Measurements from ENCODE around the gene TRIM59.

TRIM59 gene

GRCh38 chr3:160402221-160403027 is 47.2 kb downstream of the TRIM59 start:
- DNase-seq (ENCODE audit: low read depth): no peak

- no peak for DNase-seq (ENCODE audit: low read depth)
Measured at GRCh38 chr3:160401291-160402095, 48.1 kb downstream of the TRIM59 start.

GRCh38 chr3:160400702-160401150 is 48.9 kb downstream of the TRIM59 start:
- peak; percentile 3 for DNase-seq (ENCODE audit: low read depth)

GRCh38 chr3:160400030-160400701 is 49.4 kb downstream of the TRIM59 start:
- DNase-seq (ENCODE audit: low read depth): peak; percentile 15

DNA sequence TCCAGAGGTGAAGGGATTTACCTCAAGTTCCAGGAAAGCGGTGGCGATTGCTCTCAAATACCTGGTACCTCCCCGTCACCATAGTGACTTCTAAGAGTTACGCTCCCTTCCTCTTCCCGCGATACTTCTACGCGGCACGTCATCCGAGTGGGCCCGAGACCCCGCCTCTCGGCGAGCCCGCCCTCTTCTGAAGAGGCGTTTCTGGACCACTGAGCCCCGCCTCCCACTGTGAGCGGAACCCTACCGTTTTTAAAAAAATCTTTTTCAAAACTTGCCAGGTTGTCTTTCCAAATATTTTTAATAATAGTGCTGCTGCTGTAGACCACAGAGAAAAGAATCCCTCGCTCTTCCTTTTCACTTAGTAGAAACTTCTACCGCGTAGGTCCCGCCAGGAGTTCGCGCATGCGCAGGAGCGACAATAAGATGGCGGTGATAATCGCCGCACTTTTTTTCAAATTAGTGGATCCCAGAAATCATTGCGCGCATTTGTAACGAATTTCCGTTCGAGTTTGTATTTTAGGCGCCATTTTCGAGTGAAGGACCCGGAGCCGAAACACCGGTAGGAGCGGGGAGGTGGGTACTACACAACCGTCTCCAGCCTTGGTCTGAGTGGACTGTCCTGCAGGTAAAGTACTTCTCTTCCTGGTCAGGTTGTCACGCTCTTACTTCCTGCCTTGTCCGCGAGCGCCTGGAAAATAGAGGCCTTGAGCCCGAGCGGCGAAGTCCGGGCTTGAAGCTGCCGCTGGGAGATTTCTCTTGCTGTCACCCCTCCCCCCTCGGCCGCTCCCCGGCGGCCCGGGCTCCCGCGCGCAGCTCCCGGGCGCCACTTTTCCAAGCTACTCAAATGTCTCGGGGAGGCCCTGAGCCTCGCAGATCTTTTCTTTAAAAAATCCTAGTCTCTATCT is 50.2 kb downstream of the TRIM59 start, which contains the start of the genes IFT80 and SMC4:
Gene IFT80 (minus strand): TSS at position 101 of the 905 bp plus-strand sequence. CDS start 14,625 bp downstream, outside the sequence.
Gene SMC4 (plus strand): TSS at position 526 of the 905 bp plus-strand sequence. CDS start 1,177 bp downstream, outside the sequence.
- peak; percentile 92 for DNase-seq (ENCODE audit: low read depth)

DNA sequence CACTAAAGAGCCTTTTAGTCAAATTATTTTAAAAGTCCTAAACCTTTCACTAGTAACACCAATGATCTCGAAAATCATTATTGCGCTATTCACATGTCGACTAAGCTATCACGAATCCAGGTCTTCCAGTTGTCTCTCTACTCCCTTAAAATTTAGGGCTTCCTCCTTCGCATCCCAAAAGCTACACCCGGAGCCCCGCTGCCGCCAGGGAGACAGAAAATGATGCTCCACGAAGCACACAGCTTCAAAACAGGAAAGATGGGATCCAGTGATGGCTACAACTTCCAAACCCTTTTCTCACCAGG is 50.8 kb downstream of the TRIM59 start:
- DNase-seq (ENCODE audit: low read depth): no peak

DNA sequence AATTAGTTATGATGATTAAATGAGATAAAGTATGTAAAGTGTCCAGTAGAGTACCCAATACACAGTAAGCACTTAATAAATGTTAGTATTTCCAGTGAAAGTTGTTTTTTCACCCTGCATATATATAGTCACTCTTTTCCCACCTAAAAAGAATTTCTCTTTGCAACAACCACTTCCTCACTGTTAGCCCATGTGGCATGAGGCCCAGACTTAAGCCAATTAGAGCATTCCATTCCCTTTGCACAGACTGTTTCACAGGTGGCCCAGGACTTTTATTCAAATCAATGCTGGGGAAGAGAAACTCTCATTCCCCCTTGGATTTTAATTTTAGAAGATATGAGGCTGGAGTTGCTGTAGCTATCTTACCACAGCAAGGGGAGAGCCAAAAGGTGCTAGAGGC is 54.3 kb downstream of the TRIM59 start:
- no peak for DNase-seq (ENCODE audit: low read depth)

DNA sequence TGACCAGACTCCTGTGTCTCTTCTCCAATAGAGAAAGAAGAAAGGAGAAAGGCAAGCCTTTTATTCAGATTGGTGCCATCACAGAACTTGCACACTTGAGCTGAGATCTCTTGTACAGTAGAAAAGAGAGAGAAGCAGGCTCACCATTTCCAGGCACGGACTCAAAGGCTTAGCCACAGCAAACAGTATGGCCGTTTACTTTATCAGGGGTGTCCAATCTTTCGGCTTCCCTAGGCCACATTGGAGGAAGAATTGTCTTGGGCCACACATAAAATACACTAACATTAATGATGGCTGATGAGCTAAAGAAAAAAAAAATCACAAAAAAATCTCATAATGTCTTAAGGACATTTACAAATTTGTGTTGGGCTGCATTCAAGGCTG is 55.6 kb downstream of the TRIM59 start:
- DNase-seq (ENCODE audit: low read depth): no peak

- no peak for DNase-seq (ENCODE audit: low read depth)
Measured at GRCh38 chr3:160393346-160394008, 56.1 kb downstream of the TRIM59 start.

DNA sequence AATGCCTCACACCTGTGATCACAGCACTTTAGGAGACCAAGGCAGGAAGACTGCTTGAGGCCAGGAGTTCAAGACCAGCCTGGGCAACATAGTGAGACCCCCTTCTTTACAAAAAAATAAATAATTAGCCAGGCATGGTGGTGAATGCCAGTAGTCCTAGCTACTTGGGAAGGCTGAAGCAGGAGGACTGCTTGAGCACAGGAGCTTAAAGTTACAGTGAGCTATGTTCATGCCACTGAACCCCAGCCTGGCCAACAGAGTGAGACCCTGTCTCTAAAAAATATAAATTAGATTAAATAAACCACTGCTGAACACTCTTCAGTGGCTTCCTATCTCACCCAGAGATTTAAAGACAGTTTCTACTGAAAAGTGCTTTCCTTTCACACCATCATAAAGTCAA is 56.8 kb downstream of the TRIM59 start:
- no peak for DNase-seq (ENCODE audit: low read depth)

DNA sequence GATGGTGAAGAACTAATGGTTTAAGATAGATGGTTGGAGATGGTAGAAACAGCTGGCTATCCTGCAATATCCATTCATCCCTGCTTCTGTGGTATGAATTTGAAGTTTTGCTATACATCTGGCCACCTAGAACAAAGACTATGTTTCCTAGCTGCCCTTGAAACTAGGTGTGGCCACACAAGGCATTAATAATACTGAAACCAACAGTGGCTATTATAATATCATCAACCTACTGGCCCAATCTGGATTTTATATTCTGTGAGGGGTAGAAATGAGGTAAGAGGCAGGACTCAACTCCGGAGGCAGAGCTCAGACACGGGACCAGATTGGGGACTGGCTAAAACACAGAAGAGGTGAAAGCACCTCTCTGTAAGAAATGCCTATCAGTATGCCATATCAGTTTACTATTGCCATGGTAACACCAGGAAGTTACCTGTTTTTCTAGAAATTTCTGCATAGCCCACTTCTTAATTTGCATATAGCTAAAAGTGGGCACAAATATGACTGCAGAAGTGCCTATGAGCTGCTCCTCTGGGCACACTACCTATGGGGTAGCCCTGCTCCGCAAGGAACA is 58.9 kb downstream of the TRIM59 start:
- no peak for DNase-seq (ENCODE audit: low read depth)
